ENCODE data around the gene ZHX3.

Gene ZHX3

GRCh38 chr20:41168281-41169161 lies 149.0 kb downstream of the ZHX3 start:
- DNase-seq: no peak

- DNase-seq: no peak
These were observed 149.9 kb downstream of the ZHX3 start for GRCh38 chr20:41167481-41168253.

- no peak for DNase-seq
These were observed 150.4 kb downstream of the ZHX3 start for GRCh38 chr20:41167118-41167470.

GRCh38 chr20:41166201-41167117 lies 151.1 kb downstream of the ZHX3 start:
- DNase-seq: no peak

- DNase-seq: no peak
These were observed 152.3 kb downstream of the ZHX3 start for GRCh38 chr20:41165001-41165882.

GRCh38 chr20:41163821-41164220 lies 153.7 kb downstream of the ZHX3 start:
- DNase-seq: no peak

GRCh38 chr20:41162396-41162795 lies 155.1 kb downstream of the ZHX3 start:
- DNase-seq: no peak

- DNase-seq: no peak
These were observed 155.6 kb downstream of the ZHX3 start for GRCh38 chr20:41161886-41162285.

GRCh38 chr20:41160686-41161085 lies 156.8 kb downstream of the ZHX3 start:
- DNase-seq: no peak

- no peak for DNase-seq
These were observed 158.0 kb downstream of the ZHX3 start for GRCh38 chr20:41159547-41159946.

GRCh38 chr20:41158082-41158625 lies 159.4 kb downstream of the ZHX3 start:
- no peak for DNase-seq

GRCh38 chr20:41155261-41155660 lies 162.3 kb downstream of the ZHX3 start:
- no peak for DNase-seq

- no peak for DNase-seq
These were observed 162.9 kb downstream of the ZHX3 start for GRCh38 chr20:41154436-41155176.

GRCh38 chr20:41152108-41152757 lies 165.3 kb downstream of the ZHX3 start:
- no peak for DNase-seq

GRCh38 chr20:41151134-41151869 lies 166.2 kb downstream of the ZHX3 start:
- DNase-seq: no peak

- no peak for DNase-seq
These were observed 166.9 kb downstream of the ZHX3 start for GRCh38 chr20:41150664-41151063.

- no peak for DNase-seq
These were observed 168.6 kb downstream of the ZHX3 start for GRCh38 chr20:41148942-41149341.

- DNase-seq: no peak
These were observed 169.8 kb downstream of the ZHX3 start for GRCh38 chr20:41147767-41148191.

GRCh38 chr20:41145821-41146620 lies 171.5 kb downstream of the ZHX3 start:
- no peak for DNase-seq

Data from activated naive CD4-positive, alpha-beta T cell (primary cell).